Measurements from ENCODE around the gene HLA-DQB1.

The HLA-DQB1 gene

GRCh38 chr6:32623693-32624092, 42.8 kb downstream of the HLA-DQB1 start:
- Histone ChIP-seq H3K4me3 (no peak overlapping the region), H3K27ac (no peak overlapping the region)
- no peak for TF ChIP-seq CTCF (IDR thresholded peaks at IDR 0.05)
- DNase-seq (ENCODE audit: low spot score): no peak

GRCh38 chr6:32622545-32623401, 43.7 kb downstream of the HLA-DQB1 start:
- no peak overlapping the region for H3K4me3 ChIP-seq
- DNase-seq (ENCODE audit: low spot score): no peak
- TF ChIP-seq CTCF (IDR thresholded peaks at IDR 0.05): no peak
- no peak overlapping the region for H3K27ac ChIP-seq

- DNase-seq (ENCODE audit: low spot score): no peak
- Histone ChIP-seq H3K27ac (no peak overlapping the region), H3K4me3 (no peak overlapping the region)
- TF ChIP-seq CTCF (IDR thresholded peaks at IDR 0.05): no peak
These were observed 45.1 kb downstream of the HLA-DQB1 start for GRCh38 chr6:32621372-32621771.

- H3K27ac ChIP-seq: no peak overlapping the region
- TF ChIP-seq CTCF (IDR thresholded peaks at IDR 0.05): no peak
- DNase-seq (ENCODE audit: low spot score): no peak
- H3K4me3 ChIP-seq: no peak overlapping the region
These were observed 48.7 kb downstream of the HLA-DQB1 start for GRCh38 chr6:32617751-32618150.

- Histone ChIP-seq H3K27ac (no peak overlapping the region), H3K4me3 (no peak overlapping the region)
- TF ChIP-seq CTCF (IDR thresholded peaks at IDR 0.05): no peak
- DNase-seq (ENCODE audit: low spot score): no peak
These were observed 50.4 kb downstream of the HLA-DQB1 start for GRCh38 chr6:32615885-32616532.

GRCh38 chr6:32614366-32615081, 51.9 kb downstream of the HLA-DQB1 start:
- TF ChIP-seq CTCF (IDR thresholded peaks at IDR 0.05): no peak

More at GRCh38 chr6:32614366-32615081, 51.9 kb downstream of the HLA-DQB1 start:
- Histone ChIP-seq H3K4me3 (no peak overlapping the region), H3K27ac (no peak overlapping the region)
- DNase-seq (ENCODE audit: low spot score): no peak

All from coronary artery (tissue), 2 donors.